ENCODE data around the gene SLFN12.
"Not testable (repeated sequence)": the region's sequence is repeated elsewhere in the genome, so short reads cannot be mapped to it uniquely, and the experiment has no call there.

Gene SLFN12

DNA sequence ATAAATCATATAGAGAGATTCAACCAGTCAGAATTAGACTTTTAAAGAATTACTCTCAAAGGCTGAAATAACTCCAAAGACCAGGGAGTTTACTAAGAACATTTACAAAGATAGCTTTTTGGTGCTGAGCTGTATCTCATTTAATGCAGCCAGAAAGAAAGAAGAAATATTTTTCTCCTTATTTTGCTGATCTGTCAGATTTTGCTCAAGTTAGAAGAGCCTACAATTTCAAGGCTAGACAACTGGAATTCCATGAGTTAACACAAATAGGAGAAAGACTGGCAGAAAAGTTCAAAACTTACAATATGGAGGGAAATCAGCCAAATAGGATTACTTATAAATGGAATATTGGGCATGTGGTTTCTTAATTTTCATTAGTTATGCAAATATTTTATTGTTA, 6.1 kb upstream of the SLFN12 start:
- TF ChIP-seq, protein P1, sequence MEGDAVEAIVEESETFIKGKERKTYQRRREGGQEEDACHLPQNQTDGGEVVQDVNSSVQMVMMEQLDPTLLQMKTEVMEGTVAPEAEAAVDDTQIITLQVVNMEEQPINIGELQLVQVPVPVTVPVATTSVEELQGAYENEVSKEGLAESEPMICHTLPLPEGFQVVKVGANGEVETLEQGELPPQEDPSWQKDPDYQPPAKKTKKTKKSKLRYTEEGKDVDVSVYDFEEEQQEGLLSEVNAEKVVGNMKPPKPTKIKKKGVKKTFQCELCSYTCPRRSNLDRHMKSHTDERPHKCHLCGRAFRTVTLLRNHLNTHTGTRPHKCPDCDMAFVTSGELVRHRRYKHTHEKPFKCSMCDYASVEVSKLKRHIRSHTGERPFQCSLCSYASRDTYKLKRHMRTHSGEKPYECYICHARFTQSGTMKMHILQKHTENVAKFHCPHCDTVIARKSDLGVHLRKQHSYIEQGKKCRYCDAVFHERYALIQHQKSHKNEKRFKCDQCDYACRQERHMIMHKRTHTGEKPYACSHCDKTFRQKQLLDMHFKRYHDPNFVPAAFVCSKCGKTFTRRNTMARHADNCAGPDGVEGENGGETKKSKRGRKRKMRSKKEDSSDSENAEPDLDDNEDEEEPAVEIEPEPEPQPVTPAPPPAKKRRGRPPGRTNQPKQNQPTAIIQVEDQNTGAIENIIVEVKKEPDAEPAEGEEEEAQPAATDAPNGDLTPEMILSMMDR (IDR thresholded peaks at IDR 0.05; ENCODE audit: insufficient read depth, low read depth, low read length, missing control alignments): no peak
- no peak for DNase-seq (ENCODE audit: low read depth)

GRCh38 chr17:35433075-35433894, 985 bp upstream of the SLFN12 start:
- DNase-seq (ENCODE audit: low read depth): peak; percentile 99
- H3K4me3 ChIP-seq (ENCODE audit: low read length): peak overlapping the region; percentile 52
- TF ChIP-seq, protein P1 (IDR thresholded peaks at IDR 0.05; ENCODE audit: insufficient read depth, low read depth, low read length, missing control alignments): no peak

More for the DNA sequence above, 6.1 kb upstream of the SLFN12 start:
- no peak overlapping the region for H3K4me3 ChIP-seq (ENCODE audit: low read length)

DNA sequence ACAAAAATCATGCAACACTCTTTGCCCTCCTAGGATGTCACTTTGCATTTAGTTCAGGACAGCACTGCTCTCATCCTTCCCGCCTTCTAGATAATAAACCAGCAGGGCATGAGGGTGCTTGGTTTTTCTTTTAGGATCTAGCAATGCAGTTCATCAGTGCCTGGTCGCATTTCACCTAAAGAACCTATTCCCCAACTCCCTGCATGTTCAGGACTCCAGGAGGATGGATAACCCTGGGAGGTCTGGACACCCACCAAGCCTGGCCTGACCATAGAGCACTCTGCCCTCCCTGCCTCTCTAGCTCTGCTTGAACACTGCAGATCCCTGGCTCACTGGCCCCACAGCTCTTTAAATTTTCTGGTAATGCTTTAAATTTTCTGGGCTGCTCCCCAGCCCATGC, 2.6 kb downstream of the SLFN12 start:
- DNase-seq (ENCODE audit: low read depth): no peak
- TF ChIP-seq, protein P1 (IDR thresholded peaks at IDR 0.05; ENCODE audit: insufficient read depth, low read depth, low read length, missing control alignments): no peak
- H3K4me3 ChIP-seq (ENCODE audit: low read length): no peak overlapping the region

DNA sequence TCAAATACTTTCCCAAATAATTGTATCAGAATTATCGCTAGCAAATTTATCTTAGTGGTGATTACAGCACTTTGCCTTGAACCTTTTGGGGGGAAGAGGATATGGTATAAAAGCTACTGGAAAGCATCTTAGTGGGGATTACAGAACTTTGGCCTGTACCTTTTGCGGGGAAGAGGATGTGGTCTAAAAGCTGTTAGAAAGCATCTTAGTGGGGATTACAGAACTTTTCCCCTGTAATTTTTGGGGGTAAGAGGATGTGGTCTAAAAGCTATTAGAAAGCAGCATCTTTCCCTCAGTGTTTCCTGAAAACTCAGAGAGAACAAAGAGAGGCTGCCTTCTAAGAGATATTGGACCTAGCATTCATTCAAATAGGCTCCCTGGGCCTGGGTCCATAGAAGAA, 4.1 kb downstream of the SLFN12 start:
- H3K4me3 ChIP-seq (ENCODE audit: low read length): no peak overlapping the region
- TF ChIP-seq, protein P1 (IDR thresholded peaks at IDR 0.05; ENCODE audit: insufficient read depth, low read depth, low read length, missing control alignments): no peak
- no peak for DNase-seq (ENCODE audit: low read depth)

GRCh38 chr17:35423761-35424160, 8.5 kb downstream of the SLFN12 start:
- TF ChIP-seq, protein P1 (IDR thresholded peaks at IDR 0.05; ENCODE audit: insufficient read depth, low read depth, low read length, missing control alignments): no peak
- DNase-seq (ENCODE audit: low read depth): peak; percentile 17

GRCh38 chr17:35421069-35421468, 11.2 kb downstream of the SLFN12 start:
- not testable (repeated sequence) for DNase-seq (ENCODE audit: low read depth); H3K4me3 ChIP-seq (ENCODE audit: low read length)

More at GRCh38 chr17:35423761-35424160, 8.5 kb downstream of the SLFN12 start:
- H3K4me3 ChIP-seq (ENCODE audit: low read length): no peak overlapping the region

- TF ChIP-seq, protein P1 (IDR thresholded peaks at IDR 0.05; ENCODE audit: insufficient read depth, low read depth, low read length, missing control alignments): no peak
- no peak overlapping the region for H3K4me3 ChIP-seq (ENCODE audit: low read length)
These were observed 15.6 kb downstream of the SLFN12 start for GRCh38 chr17:35416659-35417058.

GRCh38 chr17:35414707-35415106, 17.6 kb downstream of the SLFN12 start:
- H3K4me3 ChIP-seq (ENCODE audit: low read length); DNase-seq (ENCODE audit: low read depth): not testable (repeated sequence)

More at GRCh38 chr17:35416659-35417058, 15.6 kb downstream of the SLFN12 start:
- no peak for DNase-seq (ENCODE audit: low read depth)
